Ovary (tissue), 9 donors: ENCODE measurements around the gene GRID1. TPM values are rescaled to one million over a fixed set of nuclear protein-coding genes. Genes with fewer than 3 reads are reported as not detected.

Experiments
- DNase-seq, 5 donors: peaks; one replicate each; pipeline ENCODE4 v3.0.0-alpha.2; 2019 to 2020
- H3K27ac ChIP-seq, 2 donors: fragments of 200-600 bp; one replicate each; pipeline versions ENCODE4 v1.5.1 to v1.8.0; 2019 to 2022
- H3K27me3 ChIP-seq: fragments of 200-600 bp; one replicate; pipeline ENCODE4 v1.8.0; 2022
- H3K36me3 ChIP-seq: fragments of 200-600 bp; sonication (generic); one replicate; pipeline ENCODE4 v1.5.1; 2019
- H3K4me1 ChIP-seq: one replicate; pipeline ENCODE4 v1.8.1; 2013; ENCODE audit warnings: mild to moderate bottlenecking, moderate library complexity; ENCODE audit not compliant: insufficient read depth
- H3K4me3 ChIP-seq: fragments of 200-600 bp; sonication (generic); one replicate; pipeline ENCODE4 v1.5.1; 2017
- H3K9me3 ChIP-seq, 2 donors: fragments of 200-600 bp in 1 of 2; sonication (generic) in 1 of 2; one replicate each; pipeline versions ENCODE4 v1.5.1 to v1.8.1; 2013 to 2019; ENCODE audit warnings: mild to moderate bottlenecking in 1 of 2, moderate library complexity in 1 of 2
- EP300 ChIP-seq: sonication (generic); formaldehyde crosslinking; IDR thresholded peaks from one replicate; pipeline ENCODE4 v1.6.1; 2017; ENCODE audit warnings: antibody characterized with exemption
- POLR2A ChIP-seq: fragments of 450-650 bp; IDR thresholded peaks from one replicate; pipeline ENCODE4 v1.6.1; 2017; ENCODE audit warnings: antibody characterized with exemption, mild to moderate bottlenecking, moderate library complexity
- WGBS, 3 donors: extraction: QIAGEN DNeasy Blood & Tissue Kit in 1 of 3; methylation state at CpG; one replicate each; pipeline versions ENCODE4 v1.1.5 to v1.1.7; 2013 to 2017; 5-methylcytosine and 5-hydroxymethylcytosine counted together
- intact Hi-C, 4 donors: fragments of 100-400 bp; cut with DNase I; formaldehyde crosslinking; loops; one replicate each; pipeline versions ENCODE4 v1.11.0 to v1.15.1; 2022 to 2023
- polyA plus RNA-seq, 2 donors: library from polyadenylated mRNA; stranded (reverse); fragments of 200-250 nt in 1 of 2; fragments of 350-450 nt in 1 of 2; fragmentation: Illumina TruSeq in 1 of 2; extraction: RNeasy Lipid Tissue Mini Kit (QIAGEN cat#74804) in 1 of 2; gene quantifications; one replicate each; pipeline ENCODE4 v1.2.3, GENCODE V29; 2013 to 2014
- total RNA-seq, 7 donors: library from RNA; depleted of rRNA in 2 of 7; stranded (reverse); fragments of >200 nt in 2 of 7; fragmentation: NEBNext Ultra II Directional in 3 of 7; extraction: Animal tissue kit (Norgen Biotek cat#: 25700) in 3 of 7; gene quantifications; one replicate each; pipeline versions ENCODE4 v1.1.0 to v1.2.4, GENCODE V29; 2016 to 2023
- TF ChIP-seq, protein P1 (sequence below), 3 donors: fragments of 450-650 bp in 2 of 3; fragments of 200-600 bp in 1 of 3; IDR thresholded peaks; one replicate each; pipeline versions ENCODE4 v1.5.1 to v1.8.0; 2016 to 2022; ENCODE audit warnings: antibody characterized with exemption in 3 of 3, mild to moderate bottlenecking in 1 of 3
- donor health status: DM: no; HTN: no; CAD: no; lungs with moderate emphysema.
- donor health status: DM: no; HTN: no; CAD: no.
- donor health status: Bipolar disorder and iron deficiency.
- donor health status: DM: yes; HTN: yes; CAD: no.
- donor health status: DM: no; HTN: no; CAD: no.
- donor health status: DM: yes; HTN: yes; CAD: no.

GRID1 gene
- total and polyA plus RNA-seq, 9 donors, result 0.57 to 6.2 (median 1.8) TPM

DNA sequence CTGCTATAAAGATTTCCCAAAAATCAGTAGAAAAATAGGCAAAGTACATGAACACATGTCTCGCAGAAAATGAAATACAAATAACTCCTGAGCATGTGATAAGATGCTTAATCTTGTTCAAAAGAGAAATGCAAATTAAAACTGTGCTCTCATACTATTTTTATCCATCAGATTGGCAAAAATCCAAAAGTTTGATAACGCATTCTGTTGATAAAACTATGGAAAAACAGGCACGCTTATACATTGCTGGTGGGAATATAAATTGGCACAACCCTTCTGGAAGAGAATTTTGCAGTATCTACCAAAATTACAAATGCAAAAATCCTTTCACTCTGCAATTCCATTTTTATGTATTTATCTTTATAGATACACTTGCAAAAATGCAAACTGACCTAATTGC, 315.0 kb downstream of the GRID1 start:
- Histone ChIP-seq H3K27me3 (no peaks in the 10 kb centered on the region), H3K9me3 (no peaks in the 10 kb centered on the region), H3K4me3 (no peak overlapping the region), H3K27ac (no peak overlapping the region), H3K36me3 (no peaks in the 10 kb centered on the region), H3K4me1 (no peaks in the 10 kb centered on the region)
- 77 to 83% (median 80%) methylated on average over 3 of the region's 3 CpGs for WGBS, 3 donors
- intact Hi-C loops, result no loop called here
- no peak for DNase-seq
- TF ChIP-seq POLR2A (no peak), EP300 (no peak)
- TF ChIP-seq, protein P1, sequence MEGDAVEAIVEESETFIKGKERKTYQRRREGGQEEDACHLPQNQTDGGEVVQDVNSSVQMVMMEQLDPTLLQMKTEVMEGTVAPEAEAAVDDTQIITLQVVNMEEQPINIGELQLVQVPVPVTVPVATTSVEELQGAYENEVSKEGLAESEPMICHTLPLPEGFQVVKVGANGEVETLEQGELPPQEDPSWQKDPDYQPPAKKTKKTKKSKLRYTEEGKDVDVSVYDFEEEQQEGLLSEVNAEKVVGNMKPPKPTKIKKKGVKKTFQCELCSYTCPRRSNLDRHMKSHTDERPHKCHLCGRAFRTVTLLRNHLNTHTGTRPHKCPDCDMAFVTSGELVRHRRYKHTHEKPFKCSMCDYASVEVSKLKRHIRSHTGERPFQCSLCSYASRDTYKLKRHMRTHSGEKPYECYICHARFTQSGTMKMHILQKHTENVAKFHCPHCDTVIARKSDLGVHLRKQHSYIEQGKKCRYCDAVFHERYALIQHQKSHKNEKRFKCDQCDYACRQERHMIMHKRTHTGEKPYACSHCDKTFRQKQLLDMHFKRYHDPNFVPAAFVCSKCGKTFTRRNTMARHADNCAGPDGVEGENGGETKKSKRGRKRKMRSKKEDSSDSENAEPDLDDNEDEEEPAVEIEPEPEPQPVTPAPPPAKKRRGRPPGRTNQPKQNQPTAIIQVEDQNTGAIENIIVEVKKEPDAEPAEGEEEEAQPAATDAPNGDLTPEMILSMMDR (IDR thresholded peaks at IDR 0.05), result no peak

DNA sequence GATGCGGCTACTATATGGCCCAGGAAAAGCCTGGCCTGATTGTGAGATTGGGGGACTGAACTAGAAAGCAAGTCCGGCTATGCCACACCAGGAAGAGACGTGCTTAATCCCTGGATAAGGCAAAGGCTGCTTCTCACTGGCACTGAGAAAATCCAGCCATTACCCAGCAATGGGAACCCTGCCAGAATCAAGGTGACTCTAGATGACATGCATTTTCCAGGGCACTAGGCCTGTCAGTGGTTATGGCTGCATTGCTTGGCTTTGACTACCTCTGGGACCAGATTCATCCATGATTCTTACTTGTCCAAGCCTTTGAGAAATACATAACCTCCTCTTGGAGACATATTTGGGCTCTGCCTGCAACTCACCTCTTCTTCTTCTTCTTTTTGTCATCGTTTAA, 317.2 kb downstream of the GRID1 start:
- no peaks in the 10 kb centered on the region for H3K9me3 ChIP-seq
- no peaks in the 10 kb centered on the region for H3K4me1 ChIP-seq
- 91 to 94% (median 93%) methylated on average over 4 of the region's 4 CpGs for WGBS, 3 donors
- no peaks in the 10 kb centered on the region for H3K36me3 ChIP-seq
- H3K27ac ChIP-seq, result no peak overlapping the region
- no peaks in the 10 kb centered on the region for H3K27me3 ChIP-seq
- TF ChIP-seq, protein P1 (IDR thresholded peaks at IDR 0.05), result no peak
- no peak for TF ChIP-seq POLR2A
- no peak for TF ChIP-seq EP300
- no peak for DNase-seq
- no peak overlapping the region for H3K4me3 ChIP-seq
- intact Hi-C loops, result no loop called here

DNA sequence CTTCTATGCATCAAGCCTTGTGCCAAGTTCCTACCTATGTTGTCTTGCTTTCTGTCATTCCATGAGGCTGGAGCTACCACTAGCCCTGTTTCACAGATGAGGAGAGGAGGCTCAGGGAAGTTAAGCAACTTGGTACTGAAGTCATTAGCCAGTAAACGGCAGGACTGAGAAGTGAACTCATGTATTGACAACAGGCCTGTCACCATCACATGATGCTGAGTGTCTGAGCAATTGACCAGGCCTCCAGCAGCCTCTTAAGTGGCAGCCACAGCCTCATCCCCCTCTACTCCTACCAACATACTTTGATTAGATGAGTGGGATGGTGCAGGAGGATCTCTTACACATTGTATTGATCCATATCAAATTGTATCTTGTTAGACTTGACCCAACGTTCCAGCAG, 317.6 kb downstream of the GRID1 start:
- Histone ChIP-seq H3K9me3 (no peaks in the 10 kb centered on the region), H3K36me3 (no peaks in the 10 kb centered on the region), H3K4me1 (no peaks in the 10 kb centered on the region), H3K27ac (no peak overlapping the region), H3K4me3 (no peak overlapping the region), H3K27me3 (no peaks in the 10 kb centered on the region)
- WGBS, 3 donors, result 81 to 88% (median 87%) methylated on average over 2 of the region's 2 CpGs
- TF ChIP-seq, protein P1 (IDR thresholded peaks at IDR 0.05), result no peak
- no peak for TF ChIP-seq EP300
- TF ChIP-seq POLR2A, result no peak
- no peak for DNase-seq
- intact Hi-C loops, result no loop called here

DNA sequence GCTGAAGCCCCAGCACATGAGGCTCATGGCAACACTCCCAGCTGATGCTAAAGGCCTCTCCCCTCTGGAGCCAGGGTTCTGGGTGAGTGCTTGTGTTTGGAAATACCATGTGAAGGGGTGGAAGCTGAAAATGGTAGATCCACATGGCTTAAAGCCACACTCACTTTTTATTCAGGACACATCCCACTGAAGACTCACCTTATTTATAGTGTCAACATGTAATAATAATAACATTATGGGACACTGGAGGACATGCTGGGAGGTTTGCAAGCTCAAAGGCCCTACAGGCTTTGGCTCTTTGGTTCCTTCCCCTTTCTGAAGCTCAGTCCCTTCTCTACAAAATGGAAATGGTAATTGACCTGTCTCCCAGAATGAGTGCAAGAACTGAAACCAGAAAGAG, 318.0 kb downstream of the GRID1 start:
- no peak for DNase-seq
- TF ChIP-seq POLR2A (no peak), EP300 (no peak)
- TF ChIP-seq, protein P1 (IDR thresholded peaks at IDR 0.05), result no peak

DNA sequence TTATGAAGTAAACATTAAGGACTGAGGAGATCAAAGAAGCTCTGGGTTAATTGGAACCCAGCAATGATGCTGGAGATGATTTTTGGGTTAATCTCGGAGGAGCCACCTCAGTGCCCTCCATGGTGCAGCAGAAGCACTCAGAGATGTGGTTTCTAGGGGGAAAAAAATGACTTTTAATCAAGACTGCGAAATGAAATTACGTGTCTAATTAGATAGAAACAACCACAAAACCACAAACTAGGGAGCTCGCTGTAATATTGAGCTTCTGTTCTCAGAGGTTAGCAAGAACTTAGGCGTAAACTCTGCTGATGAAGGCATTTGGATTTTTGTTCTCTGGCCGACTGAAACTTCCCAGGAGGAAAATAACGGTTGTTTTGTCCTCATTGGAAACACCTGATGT, 319.0 kb downstream of the GRID1 start:
- 51 to 78% (median 54%) methylated on average over 7 of the region's 7 CpGs for WGBS, 3 donors
- intact Hi-C loops, result no loop called here
- DNase-seq, result no peak

More for the DNA sequence above, 318.0 kb downstream of the GRID1 start:
- H3K4me3 ChIP-seq, result no peak overlapping the region
- H3K9me3 ChIP-seq, result no peaks in the 10 kb centered on the region
- no peaks in the 10 kb centered on the region for H3K36me3 ChIP-seq
- H3K27me3 ChIP-seq, result no peaks in the 10 kb centered on the region
- H3K4me1 ChIP-seq, result no peaks in the 10 kb centered on the region
- intact Hi-C loops, result no loop called here
- H3K27ac ChIP-seq, result no peak overlapping the region

More for the DNA sequence above, 319.0 kb downstream of the GRID1 start:
- H3K36me3 ChIP-seq, result no peaks in the 10 kb centered on the region
- no peak overlapping the region for H3K4me3 ChIP-seq
- TF ChIP-seq, protein P1 (IDR thresholded peaks at IDR 0.05), result no peak
- TF ChIP-seq EP300, result no peak
- no peak for TF ChIP-seq POLR2A
- H3K27ac ChIP-seq, result no peak overlapping the region
- no peaks in the 10 kb centered on the region for H3K4me1 ChIP-seq
- no peaks in the 10 kb centered on the region for H3K27me3 ChIP-seq
- H3K9me3 ChIP-seq, result no peaks in the 10 kb centered on the region
